ENCODE data around the gene PEAK1. TPM values are rescaled to one million over a fixed set of nuclear protein-coding genes. Genes with fewer than 3 reads are reported as not detected.

The PEAK1 gene
- total RNA-seq, 1 donor from 2014 or later, result 27.7 TPM

- H3K4me3 ChIP-seq, result peak overlapping the region; percentile 16 to 31
- TF ChIP-seq POLR2A (IDR thresholded peaks at IDR 0.05) (no peak), POLR2AphosphoS5 (IDR thresholded peaks at IDR 0.05; ENCODE audit: insufficient read depth in 1 of 2, low read depth in 1 of 2) (peak in 1 of 2 donors; percentile 22)
- H3K9me3 ChIP-seq, result no peaks in the 10 kb centered on the region
- intact Hi-C loops (cut with DNase I), result no loop called here
- H3K4me1 ChIP-seq, result peaks cover 10% of the 10 kb centered on the region
- no peaks in the 10 kb centered on the region for H3K36me3 ChIP-seq
- no peak for DNase-seq (ENCODE audit: extremely low spot score in 2 of 2)
- no peak overlapping the region for H3K27ac ChIP-seq
- H3K27me3 ChIP-seq, result no peaks in the 10 kb centered on the region
Measured at GRCh38 chr15:77083381-77084160, 336.3 kb downstream of the PEAK1 start.

- intact Hi-C loops (cut with DNase I), result no loop called here
- no peak for DNase-seq (ENCODE audit: extremely low spot score in 2 of 2)
- Histone ChIP-seq H3K4me1 (peaks cover 10% of the 10 kb centered on the region), H3K27ac (no peak overlapping the region), H3K4me3 (no peak overlapping the region), H3K9me3 (no peaks in the 10 kb centered on the region), H3K36me3 (no peaks in the 10 kb centered on the region), H3K27me3 (no peaks in the 10 kb centered on the region)
- no peak for TF ChIP-seq POLR2AphosphoS5 (IDR thresholded peaks at IDR 0.05; ENCODE audit: insufficient read depth in 1 of 2, low read depth in 1 of 2)
- TF ChIP-seq CTCF (IDR thresholded peaks at IDR 0.05), result no peak
- TF ChIP-seq POLR2A (IDR thresholded peaks at IDR 0.05), result no peak
Measured at GRCh38 chr15:77081971-77082370, 337.9 kb downstream of the PEAK1 start.

GRCh38 chr15:77076323-77076915, 343.5 kb downstream of the PEAK1 start:
- TF ChIP-seq CTCF (IDR thresholded peaks at IDR 0.05), result no peak
- TF ChIP-seq POLR2A (IDR thresholded peaks at IDR 0.05), result no peak
- TF ChIP-seq POLR2AphosphoS5 (IDR thresholded peaks at IDR 0.05; ENCODE audit: insufficient read depth in 1 of 2, low read depth in 1 of 2), result no peak
- intact Hi-C loops (cut with DNase I), result no loop called here

GRCh38 chr15:77075528-77075927, 344.4 kb downstream of the PEAK1 start:
- no peak overlapping the region for H3K27ac ChIP-seq
- H3K4me3 ChIP-seq, result no peak overlapping the region
- intact Hi-C loops (cut with DNase I), result no loop called here
- TF ChIP-seq POLR2AphosphoS5 (IDR thresholded peaks at IDR 0.05; ENCODE audit: insufficient read depth in 1 of 2, low read depth in 1 of 2) (no peak), POLR2A (IDR thresholded peaks at IDR 0.05) (no peak), CTCF (IDR thresholded peaks at IDR 0.05) (no peak)
- H3K4me1 ChIP-seq, result no peaks in the 10 kb centered on the region
- no peak for DNase-seq (ENCODE audit: extremely low spot score in 2 of 2)
- H3K27me3 ChIP-seq, result no peaks in the 10 kb centered on the region
- H3K36me3 ChIP-seq, result no peaks in the 10 kb centered on the region
- H3K9me3 ChIP-seq, result no peaks in the 10 kb centered on the region

More at GRCh38 chr15:77076323-77076915, 343.5 kb downstream of the PEAK1 start:
- no peak for DNase-seq (ENCODE audit: extremely low spot score in 2 of 2)
- no peaks in the 10 kb centered on the region for H3K4me1 ChIP-seq
- H3K36me3 ChIP-seq, result no peaks in the 10 kb centered on the region
- no peaks in the 10 kb centered on the region for H3K9me3 ChIP-seq
- H3K27ac ChIP-seq, result no peak overlapping the region
- H3K4me3 ChIP-seq, result no peak overlapping the region
- H3K27me3 ChIP-seq, result no peaks in the 10 kb centered on the region

GRCh38 chr15:77074350-77074749, 345.6 kb downstream of the PEAK1 start:
- DNase-seq (ENCODE audit: extremely low spot score in 2 of 2), result no peak
- no peaks in the 10 kb centered on the region for H3K27me3 ChIP-seq
- H3K4me1 ChIP-seq, result peaks cover 8% of the 10 kb centered on the region
- TF ChIP-seq POLR2A (IDR thresholded peaks at IDR 0.05) (no peak), POLR2AphosphoS5 (IDR thresholded peaks at IDR 0.05; ENCODE audit: insufficient read depth in 1 of 2, low read depth in 1 of 2) (no peak), CTCF (IDR thresholded peaks at IDR 0.05) (no peak)
- intact Hi-C loops (cut with DNase I), result no loop called here
- no peaks in the 10 kb centered on the region for H3K36me3 ChIP-seq
- no peak overlapping the region for H3K27ac ChIP-seq
- no peaks in the 10 kb centered on the region for H3K9me3 ChIP-seq
- H3K4me3 ChIP-seq, result no peak overlapping the region

Data from vagina (tissue), 2 donors.